HG03045 (cell line): Measurements from ENCODE around the gene KCNC4.

ENCODE experiments used
- ATAC-seq: cut with Tn5 transposase; IDR thresholded peaks from one replicate; pipeline ENCODE4 v1.9.1; 2021; ENCODE audit warnings: mild to moderate bottlenecking, moderate library complexity; ENCODE audit not compliant: unreplicated experiment

Gene KCNC4

DNA sequence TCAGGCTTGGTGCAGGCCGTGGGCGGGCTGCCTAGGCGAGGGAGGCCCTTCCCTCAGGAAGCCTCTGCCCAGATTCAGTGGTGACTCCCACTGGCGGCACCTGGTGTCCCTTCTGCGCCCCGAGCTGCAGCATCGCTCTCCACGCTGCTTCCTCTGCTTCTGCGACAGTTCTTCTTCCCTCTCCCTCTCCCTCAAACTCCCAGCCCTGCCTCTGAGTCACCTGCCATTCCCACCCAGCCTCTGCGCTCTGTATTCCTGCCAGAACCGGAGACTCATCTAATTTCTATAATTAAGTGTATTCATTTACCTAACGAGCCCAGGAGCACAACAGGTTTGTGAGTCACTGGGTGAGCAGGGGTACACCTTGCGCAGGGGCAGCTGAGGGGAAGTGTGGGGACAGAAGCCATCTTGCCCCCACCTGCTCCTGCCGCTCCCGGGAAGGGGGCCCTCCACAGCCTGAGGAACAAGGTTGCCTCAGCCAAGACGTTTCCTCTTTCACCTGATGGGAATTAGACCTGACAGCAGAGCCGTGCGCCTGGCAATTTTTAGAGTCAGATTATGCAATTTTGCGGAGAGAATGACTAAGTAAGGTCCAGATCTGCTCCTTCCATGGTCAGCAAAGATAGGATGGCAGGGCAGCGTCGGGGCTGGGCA lies 19.4 kb downstream of the KCNC4 start:
- no peak for ATAC-seq

GRCh38 chr1:110230381-110231199 lies 20.5 kb downstream of the KCNC4 start:
- no peak for ATAC-seq

DNA sequence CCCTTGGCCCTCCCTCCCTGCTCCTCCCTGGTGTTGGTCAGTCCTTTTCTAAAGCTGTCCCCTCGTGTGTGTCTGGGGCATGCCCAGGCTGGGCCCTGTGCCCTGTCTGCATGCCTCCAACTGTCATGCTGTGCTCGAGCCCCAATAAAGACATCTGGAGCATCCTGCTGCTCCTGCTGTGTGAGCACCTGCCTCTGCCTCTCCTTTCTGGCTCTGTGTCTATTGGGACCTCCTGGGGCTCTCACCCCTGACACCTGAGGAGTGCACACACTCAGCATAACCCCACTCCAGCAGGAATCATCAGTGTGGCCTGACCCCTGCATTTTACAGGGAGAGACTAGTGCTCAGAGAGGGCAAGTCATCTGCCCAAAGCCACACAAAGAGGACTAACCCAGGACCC lies 23.7 kb downstream of the KCNC4 start:
- ATAC-seq = no peak

DNA sequence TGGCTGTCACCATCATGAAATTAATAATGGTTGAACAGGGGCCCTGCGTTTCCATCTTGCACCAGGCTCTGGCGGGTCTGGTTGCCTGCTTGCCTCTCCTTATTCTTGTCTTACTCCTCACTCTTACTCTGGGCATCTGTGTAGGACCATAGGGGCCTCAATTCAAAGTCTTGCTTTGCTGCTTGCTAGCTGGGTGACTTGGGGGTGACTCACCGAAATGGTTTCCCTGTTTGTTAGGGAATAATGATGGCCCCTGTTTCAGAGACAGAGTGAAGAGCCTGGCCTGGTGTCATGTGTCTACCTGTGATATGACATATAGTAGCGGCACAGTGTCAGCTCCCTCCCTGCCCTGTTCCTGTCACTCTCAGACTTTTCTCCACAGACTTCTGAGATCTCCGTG lies 24.6 kb downstream of the KCNC4 start:
- no peak for ATAC-seq

DNA sequence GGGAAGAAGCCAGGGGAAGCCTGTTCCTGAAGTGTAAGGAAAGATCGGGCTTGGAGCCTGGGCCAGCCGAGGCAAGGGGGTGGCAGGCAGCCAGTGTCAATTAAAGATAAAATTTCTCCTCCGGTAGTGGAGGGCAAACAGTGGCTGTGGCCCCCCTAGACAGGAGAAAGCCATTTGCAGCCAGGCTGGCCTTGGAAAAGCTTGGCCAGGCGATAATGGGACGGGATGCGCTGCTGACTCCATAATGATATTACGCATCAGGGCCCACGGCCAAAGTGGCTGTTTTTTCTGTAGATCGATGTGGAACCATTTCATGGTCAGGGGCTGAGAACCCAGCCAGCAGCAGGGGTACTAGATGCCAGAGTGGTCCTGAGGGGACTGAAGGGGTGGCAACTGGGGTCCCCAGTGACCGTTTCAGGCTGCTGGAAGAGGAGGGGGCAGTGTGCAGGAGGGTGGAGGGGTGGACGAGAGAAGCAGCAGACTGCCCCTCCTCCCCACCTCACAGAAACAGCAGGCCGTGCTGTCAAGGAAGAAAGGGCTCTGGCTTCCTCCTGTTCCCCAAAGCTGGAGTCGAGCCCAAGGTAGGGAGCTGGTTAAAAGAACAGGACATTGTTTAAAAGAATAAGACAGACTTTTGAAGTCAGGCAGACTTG lies 25.2 kb downstream of the KCNC4 start:
- ATAC-seq = no peak

GRCh38 chr1:110235834-110236682 lies 25.9 kb downstream of the KCNC4 start:
- ATAC-seq = no peak

DNA sequence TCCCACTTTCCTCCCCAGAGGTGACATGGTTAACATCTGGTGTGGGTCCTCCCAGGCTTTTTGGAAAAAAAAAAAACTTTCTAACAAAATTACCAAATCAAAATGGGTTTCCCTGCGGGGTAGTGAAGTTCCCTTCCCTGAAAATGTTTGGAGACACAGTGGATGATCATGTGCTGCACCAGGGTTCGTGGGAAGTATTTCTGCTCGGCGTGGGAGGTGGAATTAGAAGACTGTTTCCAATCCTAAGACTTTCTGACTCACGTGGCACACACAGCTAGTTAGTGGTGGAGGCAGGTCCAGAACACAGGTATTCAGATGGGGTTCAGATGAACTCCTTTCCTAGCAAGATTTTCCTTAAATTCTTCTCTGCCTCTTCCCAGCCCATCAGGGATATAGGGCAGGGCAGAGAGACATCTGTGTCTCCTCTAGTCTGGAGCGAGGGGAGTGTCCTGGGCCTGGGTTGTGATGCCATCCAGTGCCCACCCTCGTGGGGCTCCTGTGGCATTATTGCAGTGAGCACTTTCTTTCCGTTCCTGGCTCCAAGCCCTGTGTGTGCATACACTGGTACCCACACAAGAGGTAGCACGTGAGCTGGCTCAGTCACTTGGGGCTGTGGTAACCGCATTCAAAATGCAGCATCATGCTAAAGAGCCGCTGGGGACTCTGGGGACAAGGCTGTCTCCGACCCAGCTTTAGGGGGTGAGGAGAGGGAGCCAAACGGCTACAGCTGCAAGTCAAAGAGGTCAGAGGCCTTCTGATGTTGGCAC lies 27.5 kb downstream of the KCNC4 start:
- ATAC-seq = no peak

DNA sequence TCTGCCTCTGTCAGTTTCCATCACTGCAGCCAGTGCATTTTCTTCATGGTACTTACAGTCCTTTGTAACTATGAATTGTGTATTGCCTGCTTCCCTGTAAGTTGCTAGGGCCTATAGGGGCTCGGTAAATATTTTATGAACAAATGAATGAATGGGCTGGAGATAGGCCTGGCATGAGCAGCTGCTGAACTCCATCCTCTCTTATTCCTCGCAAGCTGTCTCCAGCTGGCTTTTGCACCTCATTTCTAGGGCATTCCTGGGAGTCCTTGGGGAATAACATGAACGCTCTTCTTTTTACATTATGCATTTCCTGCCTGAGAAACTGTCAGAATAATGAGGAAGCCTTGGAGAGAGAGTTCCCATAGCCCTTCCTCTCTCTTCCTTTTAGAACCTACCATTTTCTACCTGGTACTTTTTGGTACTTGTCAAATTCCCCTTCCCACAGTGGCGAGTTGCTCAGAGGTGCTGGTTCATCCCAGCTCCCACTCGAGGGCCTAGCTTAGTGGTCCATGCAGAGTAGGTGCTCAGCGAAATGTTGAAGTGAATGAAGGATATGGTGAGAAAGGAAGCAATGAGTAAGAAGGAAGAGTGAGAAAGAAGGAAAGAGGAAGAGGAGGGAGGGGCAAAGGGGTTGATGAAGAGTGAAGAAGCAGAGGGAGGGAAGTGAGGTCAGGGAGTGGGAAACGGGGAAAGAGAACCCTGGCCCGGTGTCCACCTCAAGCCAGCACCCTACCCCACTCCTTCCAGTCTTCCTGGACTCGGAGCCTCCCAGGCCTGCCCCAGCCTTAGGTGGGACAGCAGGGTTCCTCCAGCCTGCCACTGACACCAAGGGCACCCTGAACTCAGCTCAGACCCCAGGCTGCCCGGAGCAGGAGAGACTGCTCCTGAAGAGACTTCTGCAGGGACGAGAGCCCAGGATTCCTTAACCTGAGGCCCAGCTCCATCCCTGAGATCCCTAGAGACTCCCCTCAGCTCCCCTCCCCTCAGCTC lies 29.6 kb downstream of the KCNC4 start:
- no peak for ATAC-seq

DNA sequence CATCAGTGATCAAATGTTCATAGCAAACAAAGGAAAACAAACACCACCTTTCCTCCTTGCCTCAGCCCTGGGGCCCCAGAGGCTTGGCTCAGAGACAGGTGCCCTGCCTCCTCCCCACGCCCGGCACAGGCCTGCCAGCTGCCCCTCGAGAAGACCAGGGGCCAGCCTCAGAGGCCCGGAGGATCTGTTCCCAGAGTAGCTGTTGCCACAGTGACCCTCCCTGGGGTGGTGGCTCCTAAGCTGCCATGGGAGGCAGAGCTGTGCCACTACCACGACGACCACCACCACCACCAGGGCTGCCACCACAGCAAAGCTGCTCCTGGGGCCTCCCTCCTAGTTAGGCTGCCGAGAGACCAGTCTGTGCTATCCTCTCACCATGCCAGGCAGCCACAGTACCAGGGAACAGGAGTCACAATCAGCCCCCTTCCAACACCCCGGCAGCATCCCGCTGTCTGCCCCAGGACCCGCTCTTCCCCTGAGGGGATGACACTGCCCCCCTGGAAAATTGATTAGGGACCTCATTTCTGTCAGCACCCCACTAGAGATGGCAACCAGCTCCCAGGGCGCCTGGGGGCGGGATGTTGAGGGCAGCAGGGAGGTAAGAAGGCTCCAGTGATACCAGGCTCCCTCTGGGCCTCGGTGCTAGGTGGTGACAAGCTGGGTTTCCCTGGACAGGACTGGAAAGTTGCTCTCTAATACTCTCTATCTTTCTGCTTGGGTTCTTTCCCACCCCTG lies 30.5 kb downstream of the KCNC4 start:
- no peak for ATAC-seq

- no peak for ATAC-seq
These were observed 31.4 kb downstream of the KCNC4 start for GRCh38 chr1:110241516-110241915.

DNA sequence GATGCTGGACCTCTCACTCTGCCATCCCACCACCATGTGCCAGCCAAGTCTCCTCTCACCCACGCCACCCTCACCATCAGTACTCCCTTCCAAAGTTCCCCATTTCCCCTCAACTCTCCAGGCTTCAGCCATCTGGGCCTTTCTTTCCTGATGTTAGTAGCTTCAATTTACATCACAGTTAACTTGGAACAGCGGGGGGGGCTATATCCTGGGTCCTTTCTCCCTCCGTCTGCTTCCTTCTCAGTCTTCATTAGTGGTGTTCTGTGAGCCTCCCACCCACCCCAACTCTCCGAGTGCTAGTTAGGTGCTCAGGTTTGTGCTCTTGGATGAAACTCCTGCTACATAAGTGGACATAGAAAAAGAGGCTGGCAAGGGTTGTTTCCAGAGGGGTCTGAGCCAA lies 31.9 kb downstream of the KCNC4 start:
- ATAC-seq = no peak

DNA sequence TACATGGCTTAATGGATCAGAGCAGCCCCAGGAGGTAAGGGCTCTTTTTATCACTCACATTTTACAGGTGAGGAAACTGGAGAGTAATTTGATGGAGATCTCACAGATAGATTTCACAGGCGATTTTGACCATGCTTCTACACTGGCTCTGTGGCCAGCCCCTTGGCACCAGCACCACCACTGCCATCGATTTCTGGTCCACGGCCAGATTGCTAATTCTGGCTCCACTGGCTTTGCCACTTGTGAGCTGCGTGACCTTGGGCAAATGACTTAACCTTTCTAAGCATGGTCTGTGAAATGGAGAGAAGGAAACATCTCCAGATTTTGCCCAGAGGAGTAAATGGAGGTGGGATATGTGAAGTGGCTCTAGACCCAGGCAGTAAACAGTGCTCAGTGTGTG lies 32.6 kb downstream of the KCNC4 start:
- ATAC-seq = no peak

DNA sequence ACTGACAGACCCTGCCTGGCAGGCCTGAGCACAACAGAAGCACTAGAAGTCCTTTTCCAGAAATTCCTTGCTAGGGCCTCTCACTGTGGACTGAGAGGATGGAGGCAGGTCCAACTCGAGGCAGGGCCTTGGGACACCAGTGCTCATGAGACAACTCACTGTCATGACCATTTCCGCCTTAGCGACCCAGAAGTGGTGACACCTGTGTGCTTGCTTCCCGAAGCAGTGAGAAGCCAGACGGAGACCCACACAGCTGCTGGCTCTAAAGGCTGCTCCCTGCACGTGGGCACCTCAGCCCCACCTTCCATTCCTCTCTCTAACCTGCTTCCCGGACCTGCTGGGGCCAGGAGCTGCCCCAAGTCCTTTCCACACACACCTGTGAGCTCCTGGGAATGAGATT lies 33.0 kb downstream of the KCNC4 start:
- peak; percentile 4 for ATAC-seq

DNA sequence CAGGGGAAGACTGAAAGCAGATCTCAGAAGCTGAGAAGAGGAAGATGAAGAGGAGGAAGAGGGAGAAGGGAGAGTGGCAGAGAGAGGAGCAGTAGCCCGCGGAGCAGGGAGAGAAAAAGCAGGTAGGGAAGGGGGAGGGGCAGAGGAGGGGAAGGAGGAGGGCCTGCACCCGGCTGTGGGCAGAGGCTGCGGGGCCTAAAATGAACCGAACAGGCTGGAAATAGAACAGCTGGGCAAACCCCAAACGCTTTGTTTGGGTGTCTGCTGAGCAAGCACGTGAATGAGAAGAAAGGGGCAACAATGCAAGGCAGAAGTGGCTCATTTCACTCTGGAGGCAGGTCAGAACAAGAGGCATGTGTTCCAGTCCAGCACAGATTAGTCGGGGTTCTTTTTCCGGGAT lies 33.5 kb downstream of the KCNC4 start:
- peak; percentile 66 for ATAC-seq

GRCh38 chr1:110245876-110246620 lies 35.9 kb downstream of the KCNC4 start:
- no peak for ATAC-seq

GRCh38 chr1:110248746-110249145 lies 38.6 kb downstream of the KCNC4 start:
- ATAC-seq = no peak

- no peak for ATAC-seq
These were observed 39.1 kb downstream of the KCNC4 start for GRCh38 chr1:110249256-110249655.

DNA sequence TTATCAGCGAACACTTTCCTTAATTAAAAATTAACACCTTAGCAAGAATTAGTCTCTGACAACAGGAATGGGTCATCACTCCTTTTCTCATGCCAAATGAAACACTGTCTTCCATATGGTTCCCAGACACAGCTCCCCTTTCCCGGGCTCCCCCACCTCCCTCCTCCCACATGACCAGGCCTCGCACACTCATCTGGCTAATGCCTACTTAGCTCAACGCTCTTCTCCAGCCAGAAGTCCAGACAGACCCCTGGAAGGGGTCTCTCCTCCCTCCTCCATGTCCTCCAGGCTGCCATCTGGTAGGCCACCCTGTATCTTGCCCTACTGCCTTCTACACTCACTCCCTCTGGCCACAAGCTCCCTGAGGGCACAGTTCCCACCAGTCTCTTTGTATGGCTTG lies 39.9 kb downstream of the KCNC4 start:
- ATAC-seq = no peak
